ENCODE data around the gene ELP5.

The ELP5 gene

GRCh38 chr17:7252176-7253043 is at the start of gene ELP5:
ELP5 (plus strand) TSS chr17:7252215; CDS start chr17:7252551, 336 bp downstream.
- Histone ChIP-seq H3K9ac (ENCODE audit: low read length) (peak within 1 kb of the TSS; percentile 98), H4K20me1 (ENCODE audit: insufficient read depth, low read length) (peaks cover 8% of the 10 kb centered on the region), H3K79me2 (ENCODE audit: low read length) (peaks cover 53% of the 10 kb centered on the region), H3K4me3 (ENCODE audit: low read length) (peak within 1 kb of the TSS; percentile 98), H3K27me3 (ENCODE audit: low read depth, low read length) (no peaks in the 10 kb centered on the region), H3K4me2 (ENCODE audit: low read length) (peak within 1 kb of the TSS; percentile 98), H2AFZ (ENCODE audit: low read depth, low read length) (peak within 1 kb of the TSS; percentile 75), H3K27ac (ENCODE audit: low read length) (peak within 1 kb of the TSS; percentile 94), H3K4me1 (ENCODE audit: low read length) (peaks cover 16% of the 10 kb centered on the region), H3K9me3 (ENCODE audit: insufficient read depth, low read length) (no peaks in the 10 kb centered on the region), H3K36me3 (replicated peaks; ENCODE audit: low read depth, low read length) (peaks cover 16% of the 10 kb centered on the region)
- TF ChIP-seq EZH2phosphoT487 (IDR thresholded peaks at IDR 0.05; ENCODE audit: low read depth): no peak
- peak; percentile 38 for TF ChIP-seq CTCF (IDR thresholded peaks at IDR 0.05; ENCODE audit: low read depth, low read length)

GRCh38 chr17:7203391-7203790 is 48.6 kb upstream of the ELP5 start:
- Histone ChIP-seq H3K4me2 (ENCODE audit: low read length) (no peak overlapping the region), H3K79me2 (ENCODE audit: low read length) (no peaks in the 10 kb centered on the region), H3K9ac (ENCODE audit: low read length) (no peak overlapping the region), H3K27ac (ENCODE audit: low read length) (no peak overlapping the region), H4K20me1 (ENCODE audit: insufficient read depth, low read length) (no peaks in the 10 kb centered on the region), H3K4me3 (ENCODE audit: low read length) (no peak overlapping the region), H3K36me3 (replicated peaks; ENCODE audit: low read depth, low read length) (no peaks in the 10 kb centered on the region), H3K9me3 (ENCODE audit: insufficient read depth, low read length) (no peaks in the 10 kb centered on the region), H3K4me1 (ENCODE audit: low read length) (peaks cover 10% of the 10 kb centered on the region), H3K27me3 (ENCODE audit: low read depth, low read length) (no peaks in the 10 kb centered on the region), H2AFZ (ENCODE audit: low read depth, low read length) (no peak overlapping the region)
- TF ChIP-seq CTCF (IDR thresholded peaks at IDR 0.05; ENCODE audit: low read depth, low read length): no peak
- no peak for TF ChIP-seq EZH2phosphoT487 (IDR thresholded peaks at IDR 0.05; ENCODE audit: low read depth)

- Histone ChIP-seq H3K36me3 (replicated peaks; ENCODE audit: low read depth, low read length) (no peaks in the 10 kb centered on the region), H3K79me2 (ENCODE audit: low read length) (no peaks in the 10 kb centered on the region), H3K9ac (ENCODE audit: low read length) (peak overlapping the region; percentile 41; the same call in 1 of the 2 replicates), H3K4me3 (ENCODE audit: low read length) (peak overlapping the region; percentile 76), H3K4me2 (ENCODE audit: low read length) (peak overlapping the region; percentile 90), H3K4me1 (ENCODE audit: low read length) (peaks cover 10% of the 10 kb centered on the region), H3K9me3 (ENCODE audit: insufficient read depth, low read length) (no peaks in the 10 kb centered on the region), H3K27ac (ENCODE audit: low read length) (no peak overlapping the region), H4K20me1 (ENCODE audit: insufficient read depth, low read length) (no peaks in the 10 kb centered on the region), H3K27me3 (ENCODE audit: low read depth, low read length) (no peaks in the 10 kb centered on the region), H2AFZ (ENCODE audit: low read depth, low read length) (0 out of 2 replicates have a peak overlapping the region, but pooled peaks have one; percentile 83)
- no peak for TF ChIP-seq CTCF (IDR thresholded peaks at IDR 0.05; ENCODE audit: low read depth, low read length)
- no peak for TF ChIP-seq EZH2phosphoT487 (IDR thresholded peaks at IDR 0.05; ENCODE audit: low read depth)
These were observed 47.7 kb upstream of the ELP5 start for GRCh38 chr17:7204336-7204735.

- H3K9ac ChIP-seq (ENCODE audit: low read length): peak overlapping the region; percentile 41
- H3K27ac ChIP-seq (ENCODE audit: low read length): peak overlapping the region; percentile 35
- H3K4me2 ChIP-seq (ENCODE audit: low read length): peak overlapping the region; percentile 90
- peaks cover 10% of the 10 kb centered on the region for H3K4me1 ChIP-seq (ENCODE audit: low read length)
- H4K20me1 ChIP-seq (ENCODE audit: insufficient read depth, low read length): no peaks in the 10 kb centered on the region
- no peak for TF ChIP-seq CTCF (IDR thresholded peaks at IDR 0.05; ENCODE audit: low read depth, low read length)
- TF ChIP-seq EZH2phosphoT487 (IDR thresholded peaks at IDR 0.05; ENCODE audit: low read depth): no peak
- peak overlapping the region; percentile 76 for H3K4me3 ChIP-seq (ENCODE audit: low read length)
- no peaks in the 10 kb centered on the region for H3K9me3 ChIP-seq (ENCODE audit: insufficient read depth, low read length)
- H3K36me3 ChIP-seq (replicated peaks; ENCODE audit: low read depth, low read length): no peaks in the 10 kb centered on the region
- peak overlapping the region; percentile 83 for H2AFZ ChIP-seq (ENCODE audit: low read depth, low read length)
- no peaks in the 10 kb centered on the region for H3K27me3 ChIP-seq (ENCODE audit: low read depth, low read length)
- no peaks in the 10 kb centered on the region for H3K79me2 ChIP-seq (ENCODE audit: low read length)
These were observed 47.1 kb upstream of the ELP5 start for GRCh38 chr17:7204828-7205461.
